Measurements from ENCODE around the gene HMHB1.

The HMHB1 gene

DNA sequence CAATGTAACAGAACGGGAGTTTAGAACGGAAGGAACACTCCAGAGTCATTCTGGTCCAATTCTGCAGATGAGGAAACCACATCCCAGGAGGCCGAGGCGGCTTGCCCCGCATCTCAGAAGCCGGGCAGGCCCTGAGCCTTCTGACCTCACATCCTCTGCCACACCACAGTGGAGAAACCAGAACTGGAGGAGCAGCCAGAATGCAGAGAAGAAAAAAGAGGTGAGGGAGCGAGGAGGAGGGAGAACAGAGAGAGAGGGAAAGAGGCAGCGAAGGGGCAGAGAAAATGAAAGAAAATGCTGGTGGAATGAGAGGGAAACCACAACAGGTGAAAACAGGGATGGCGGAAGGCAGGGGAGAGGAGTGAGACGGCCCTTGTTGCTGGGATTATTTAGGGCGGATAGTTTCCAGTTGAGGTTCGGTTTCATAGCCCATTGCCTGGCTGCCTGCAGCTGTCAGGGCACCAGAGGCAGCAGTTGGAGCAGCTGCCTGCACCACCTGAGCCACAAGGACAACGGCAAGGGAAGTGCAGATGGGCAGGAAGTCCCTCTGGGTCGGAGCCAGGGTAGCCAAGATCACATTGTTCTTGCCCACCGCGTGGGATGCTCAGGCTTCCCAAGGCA is at the start of gene HMHB1:
Gene HMHB1 (plus strand): TSS at position 77 of the 621 bp plus-strand sequence.
- Histone ChIP-seq H3K27me3 (no peaks in the 10 kb centered on the region), H3K4me3 (no peak within 1 kb of the TSS), H3K4me1 (no peaks in the 10 kb centered on the region), H3K9me3 (no peaks in the 10 kb centered on the region), H3K27ac (no peak within 1 kb of the TSS), H3K36me3 (no peaks in the 10 kb centered on the region)
- DNase-seq: no peak
- intact Hi-C loops (cut with DNase I; ENCODE audit: low total_unique reads): no loop called here
- TF ChIP-seq, protein P1, sequence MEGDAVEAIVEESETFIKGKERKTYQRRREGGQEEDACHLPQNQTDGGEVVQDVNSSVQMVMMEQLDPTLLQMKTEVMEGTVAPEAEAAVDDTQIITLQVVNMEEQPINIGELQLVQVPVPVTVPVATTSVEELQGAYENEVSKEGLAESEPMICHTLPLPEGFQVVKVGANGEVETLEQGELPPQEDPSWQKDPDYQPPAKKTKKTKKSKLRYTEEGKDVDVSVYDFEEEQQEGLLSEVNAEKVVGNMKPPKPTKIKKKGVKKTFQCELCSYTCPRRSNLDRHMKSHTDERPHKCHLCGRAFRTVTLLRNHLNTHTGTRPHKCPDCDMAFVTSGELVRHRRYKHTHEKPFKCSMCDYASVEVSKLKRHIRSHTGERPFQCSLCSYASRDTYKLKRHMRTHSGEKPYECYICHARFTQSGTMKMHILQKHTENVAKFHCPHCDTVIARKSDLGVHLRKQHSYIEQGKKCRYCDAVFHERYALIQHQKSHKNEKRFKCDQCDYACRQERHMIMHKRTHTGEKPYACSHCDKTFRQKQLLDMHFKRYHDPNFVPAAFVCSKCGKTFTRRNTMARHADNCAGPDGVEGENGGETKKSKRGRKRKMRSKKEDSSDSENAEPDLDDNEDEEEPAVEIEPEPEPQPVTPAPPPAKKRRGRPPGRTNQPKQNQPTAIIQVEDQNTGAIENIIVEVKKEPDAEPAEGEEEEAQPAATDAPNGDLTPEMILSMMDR (IDR thresholded peaks at IDR 0.05): no peak

DNA sequence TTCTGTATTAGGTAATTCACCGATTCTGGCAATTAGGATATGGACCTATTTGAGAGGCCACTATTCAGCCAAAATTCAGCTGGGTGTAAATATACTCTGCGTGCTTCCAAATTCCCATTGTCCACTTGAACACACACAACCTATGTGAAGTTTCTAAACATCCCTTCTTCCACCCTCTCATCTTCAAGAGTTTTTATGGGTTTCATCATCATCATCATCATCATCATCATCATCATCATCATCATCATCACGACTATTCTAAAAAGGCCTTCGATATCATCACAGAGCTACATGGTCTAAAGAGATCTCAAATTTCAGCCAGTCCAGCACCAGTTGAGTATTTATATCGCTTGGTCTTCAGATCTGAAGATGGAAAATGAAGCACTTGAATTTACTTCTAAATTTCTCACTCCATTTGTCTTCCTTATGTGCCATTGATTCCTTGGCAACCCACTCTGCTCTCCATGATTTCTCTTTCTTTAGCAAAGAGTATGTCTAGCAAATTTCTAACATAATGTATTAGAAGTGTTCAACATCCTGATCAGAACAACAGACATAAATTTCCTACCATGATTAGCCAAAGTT is 49.2 kb upstream of the HMHB1 start:
- no peak overlapping the region for H3K27ac ChIP-seq
- intact Hi-C loops (cut with DNase I; ENCODE audit: low total_unique reads): no loop called here
- H3K9me3 ChIP-seq: no peaks in the 10 kb centered on the region
- H3K4me3 ChIP-seq: no peak overlapping the region
- no peaks in the 10 kb centered on the region for H3K4me1 ChIP-seq
- TF ChIP-seq, protein P1 (IDR thresholded peaks at IDR 0.05): no peak
- no peaks in the 10 kb centered on the region for H3K36me3 ChIP-seq
- DNase-seq: no peak
- H3K27me3 ChIP-seq: no peaks in the 10 kb centered on the region

DNA sequence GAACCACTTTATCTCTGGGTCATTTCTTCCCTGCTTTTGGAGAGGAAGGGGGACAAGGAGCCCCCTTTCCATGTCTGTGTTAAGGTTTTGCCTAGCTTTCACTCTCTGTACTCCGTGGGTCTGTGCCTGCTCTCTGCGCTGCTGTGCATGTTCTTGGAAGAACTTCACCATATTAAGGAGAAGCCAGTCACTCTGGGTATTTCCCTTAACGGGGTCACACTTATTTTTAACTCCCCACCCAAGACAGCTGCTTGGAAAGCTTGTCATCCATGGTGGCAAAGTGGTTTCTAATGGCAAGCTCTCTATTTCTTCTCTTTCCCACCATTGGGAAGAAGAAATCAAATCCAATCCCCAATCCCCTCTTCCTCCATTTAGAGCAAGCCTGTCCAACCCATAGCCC is 44.8 kb upstream of the HMHB1 start:
- intact Hi-C loops (cut with DNase I; ENCODE audit: low total_unique reads): no loop called here
- H3K27me3 ChIP-seq: no peaks in the 10 kb centered on the region
- no peak for DNase-seq
- H3K9me3 ChIP-seq: no peaks in the 10 kb centered on the region
- H3K4me3 ChIP-seq: no peak overlapping the region
- H3K4me1 ChIP-seq: peaks cover 0 to 7% (median 2%) of the 10 kb centered on the region in 4 donors
- no peaks in the 10 kb centered on the region for H3K36me3 ChIP-seq
- TF ChIP-seq, protein P1 (IDR thresholded peaks at IDR 0.05): no peak
- no peak overlapping the region for H3K27ac ChIP-seq

DNA sequence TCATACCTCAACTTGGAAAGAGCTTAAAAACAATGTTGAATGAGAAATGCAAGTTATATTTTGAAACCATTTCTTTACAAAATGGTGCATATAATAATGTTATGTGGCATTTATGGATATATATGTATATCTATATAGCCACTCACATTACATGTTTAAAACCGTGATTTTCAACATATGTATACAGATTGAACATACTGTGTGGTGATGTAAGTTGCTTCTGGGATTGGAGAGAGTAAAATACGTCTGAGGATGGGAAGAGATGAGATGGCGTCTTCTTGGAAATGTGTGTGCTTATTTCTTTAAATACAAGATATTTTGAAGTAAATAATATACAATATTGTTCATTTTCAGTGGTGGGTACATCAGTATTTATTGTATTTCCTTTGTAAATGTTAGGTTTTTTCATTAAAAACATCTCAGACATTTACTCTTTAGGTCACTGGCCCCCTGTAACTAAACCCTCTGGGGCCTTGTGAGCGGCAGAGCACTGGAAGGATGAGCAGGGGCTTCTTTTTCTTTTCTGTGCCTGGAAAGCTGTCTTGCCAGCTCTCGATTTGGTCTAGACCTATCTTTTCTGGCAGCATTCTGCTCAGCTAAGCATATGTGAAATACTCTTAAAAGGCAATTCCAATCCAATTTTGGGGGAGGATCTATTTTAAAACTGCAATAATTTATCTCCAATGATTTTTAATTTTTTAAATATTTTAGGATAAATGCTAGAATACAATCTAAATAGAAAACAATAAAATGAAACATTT is 42.8 kb upstream of the HMHB1 start:
- H3K4me1 ChIP-seq: peaks cover 0 to 7% (median 2%) of the 10 kb centered on the region in 4 donors
- intact Hi-C loops (cut with DNase I; ENCODE audit: low total_unique reads): no loop called here
- no peaks in the 10 kb centered on the region for H3K36me3 ChIP-seq
- no peaks in the 10 kb centered on the region for H3K9me3 ChIP-seq
- no peak for DNase-seq
- H3K4me3 ChIP-seq: no peak overlapping the region
- TF ChIP-seq, protein P1 (IDR thresholded peaks at IDR 0.05): no peak
- H3K27ac ChIP-seq: no peak overlapping the region
- H3K27me3 ChIP-seq: no peaks in the 10 kb centered on the region

DNA sequence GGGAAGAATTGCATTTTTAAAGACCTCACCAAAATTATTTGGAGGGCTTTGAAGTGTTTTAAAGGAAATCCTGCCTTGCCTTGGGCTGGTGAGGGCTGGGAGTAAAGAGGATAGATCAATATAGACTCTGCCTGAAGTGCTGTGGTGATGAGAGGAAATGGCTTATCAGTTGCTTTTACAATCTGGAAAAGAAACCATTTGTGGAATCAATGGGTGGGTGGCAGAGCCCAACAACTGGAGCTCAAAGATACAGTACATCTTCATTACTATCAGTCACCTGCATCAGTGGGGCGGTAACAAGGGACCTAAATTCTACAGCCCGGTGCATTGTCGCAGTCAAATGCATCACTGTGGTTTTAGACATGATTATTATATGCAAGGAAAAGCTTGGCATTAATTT is 41.5 kb upstream of the HMHB1 start:
- intact Hi-C loops (cut with DNase I; ENCODE audit: low total_unique reads): no loop called here
- Histone ChIP-seq H3K27ac (no peak overlapping the region), H3K27me3 (no peaks in the 10 kb centered on the region), H3K4me3 (no peak overlapping the region), H3K4me1 (peaks cover 0 to 7% (median 2%) of the 10 kb centered on the region in 4 donors), H3K9me3 (no peaks in the 10 kb centered on the region), H3K36me3 (no peaks in the 10 kb centered on the region)
- no peak for DNase-seq
- TF ChIP-seq, protein P1 (IDR thresholded peaks at IDR 0.05): no peak
